CMK (cell line): ENCODE data around the gene PDE6B.

Source experiments
- DNase-seq: peaks from one replicate; pipeline ENCODE4 v3.0.0-alpha.2; 2010; ENCODE audit warnings: low read depth

The PDE6B gene

DNA sequence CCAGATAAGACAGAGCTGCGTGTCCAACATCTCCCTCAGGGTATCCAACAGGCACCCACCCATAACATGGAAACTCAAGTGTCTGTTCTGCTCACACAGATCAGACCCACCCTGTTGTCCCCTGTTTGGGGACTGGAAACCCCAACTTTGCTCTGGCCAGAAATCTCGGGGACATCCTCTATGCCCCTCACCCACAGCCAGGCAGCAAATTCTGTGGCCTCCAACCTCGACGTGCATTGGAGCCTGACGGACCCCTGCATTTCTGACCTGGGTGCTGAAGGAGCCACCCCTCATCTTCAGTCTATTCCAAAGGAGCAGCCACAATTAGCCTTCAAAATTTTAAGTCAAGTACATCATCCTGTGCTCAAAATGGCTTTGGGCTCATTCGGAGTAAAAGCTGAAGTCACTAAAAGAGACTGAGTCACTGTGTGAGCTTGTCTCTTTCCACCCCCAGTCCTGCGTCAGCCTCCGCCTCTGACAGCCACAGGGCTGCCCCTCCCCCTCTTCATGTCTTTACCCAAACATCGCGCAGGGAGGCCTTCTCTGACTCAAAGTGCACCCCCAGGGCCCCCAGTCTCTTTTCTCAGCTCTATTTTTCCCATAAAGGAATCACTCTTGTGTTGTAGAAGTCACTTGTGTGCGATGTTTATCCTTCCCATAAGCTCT is 24.4 kb upstream of the PDE6B start:
- DNase-seq: no peak

DNA sequence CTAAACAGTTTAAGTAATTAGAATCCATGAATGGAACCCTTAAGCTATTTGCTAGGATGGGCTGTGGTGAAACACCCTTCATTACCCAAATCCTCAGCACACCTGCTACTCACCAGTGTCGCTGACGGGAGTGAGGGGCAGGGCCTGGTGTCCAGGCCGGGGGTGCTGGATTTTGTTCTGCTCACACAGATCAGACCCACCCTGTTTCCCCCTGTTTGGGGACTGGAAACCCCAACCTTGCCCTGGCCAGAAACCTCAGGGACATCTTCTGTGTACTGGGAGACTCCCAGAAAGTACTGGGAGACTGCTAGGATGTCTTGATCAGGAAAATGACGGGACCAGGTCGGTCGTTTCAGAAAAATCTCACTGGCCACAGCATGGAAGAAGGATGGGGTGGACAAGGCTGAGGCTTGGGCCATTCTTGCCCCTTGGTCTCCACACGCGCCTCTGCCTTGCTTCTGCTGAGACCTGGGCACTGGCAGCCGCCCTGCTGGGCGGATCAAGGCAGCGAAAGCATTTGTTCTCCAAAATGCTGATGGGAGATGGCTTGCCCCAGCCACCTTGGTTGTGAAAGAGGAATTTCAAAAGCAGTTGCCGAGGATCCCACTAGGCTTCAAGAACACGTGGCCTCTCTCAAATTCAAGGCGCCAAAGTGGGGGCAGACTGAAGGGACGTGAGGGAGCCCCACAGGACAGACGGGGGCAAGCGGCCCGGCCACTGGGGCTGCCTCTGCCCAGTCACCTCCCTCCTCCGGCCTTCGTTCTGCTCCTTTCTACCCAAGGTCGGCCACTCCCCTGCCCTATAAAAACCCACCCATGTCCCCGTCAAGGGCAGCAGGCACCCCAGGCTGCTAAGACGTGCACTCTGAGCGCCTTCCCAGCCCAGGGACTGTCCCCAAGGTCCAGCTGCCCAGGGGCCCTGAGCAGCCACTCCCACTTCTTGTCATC is 23.5 kb upstream of the PDE6B start:
- DNase-seq: no peak

DNA sequence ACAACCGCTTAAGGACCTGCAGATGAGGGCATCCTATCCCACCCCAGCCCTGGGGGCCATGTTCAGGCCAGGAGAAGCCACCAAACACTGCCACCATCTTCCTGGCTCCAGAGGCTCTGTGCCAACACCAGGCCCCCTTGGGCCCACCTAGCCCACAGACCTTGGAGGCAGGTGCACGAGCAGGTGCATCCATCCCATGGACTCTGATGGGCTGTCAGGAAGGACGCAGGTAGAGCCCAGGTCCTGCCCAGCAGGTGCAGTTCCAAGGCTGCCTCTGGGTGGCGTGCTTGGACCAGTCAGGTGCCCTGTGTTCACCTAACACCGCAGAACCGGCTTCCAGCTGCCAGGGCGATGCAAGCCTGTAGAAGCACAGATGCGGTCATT is 22.8 kb upstream of the PDE6B start:
- DNase-seq: no peak

DNA sequence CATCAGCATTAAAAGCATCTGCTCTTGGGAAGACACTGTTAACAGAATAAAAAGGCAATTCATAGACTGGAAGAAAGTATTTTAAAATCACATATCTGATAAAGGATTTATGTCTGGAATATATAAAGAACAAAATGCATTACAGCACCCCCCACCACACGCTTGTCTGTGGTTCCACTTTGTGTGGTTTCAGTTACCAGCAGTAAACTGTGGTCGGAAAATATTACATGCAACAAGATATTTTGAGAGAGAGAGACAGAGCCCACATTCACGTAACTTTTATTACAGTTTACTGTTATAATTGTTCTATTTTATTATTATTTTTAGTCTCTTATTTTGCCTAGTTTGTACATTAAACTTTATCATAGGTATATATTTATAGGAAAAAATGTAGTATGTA is 21.2 kb upstream of the PDE6B start:
- no peak for DNase-seq

DNA sequence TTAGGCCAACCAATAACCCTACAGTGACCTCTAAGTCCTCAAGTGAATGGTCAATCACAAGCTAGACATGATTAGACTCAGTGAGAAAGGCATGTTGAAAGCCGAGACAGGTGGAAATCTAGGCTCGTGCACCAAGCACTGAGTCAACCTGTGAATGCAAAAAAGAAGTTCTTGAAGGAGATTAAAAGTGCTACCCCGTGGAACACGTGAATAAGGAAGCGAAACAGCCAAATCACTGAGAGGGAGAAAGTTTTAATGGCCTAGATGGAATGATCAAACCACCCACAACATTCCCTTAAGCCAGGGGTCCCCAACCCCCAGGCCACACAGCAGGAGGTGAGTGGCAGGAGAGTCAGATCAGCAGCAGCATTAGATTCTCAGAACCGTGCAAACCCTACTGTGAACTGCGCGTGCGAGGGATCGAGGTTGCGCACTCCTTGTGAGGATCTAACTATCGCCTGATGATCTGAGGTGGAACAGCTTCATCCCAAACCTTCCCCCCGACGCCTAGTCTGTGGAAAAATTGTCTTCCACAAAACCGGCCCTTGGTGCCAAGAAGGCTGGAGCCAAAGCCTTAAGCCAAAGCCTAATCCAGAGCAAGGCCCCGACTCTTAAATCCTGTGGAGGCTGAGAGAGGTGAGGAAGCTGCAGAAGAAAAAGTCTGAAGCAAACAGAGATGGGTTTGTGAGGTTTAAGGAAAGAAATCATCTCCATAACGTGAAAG is 19.5 kb upstream of the PDE6B start:
- DNase-seq: no peak

DNA sequence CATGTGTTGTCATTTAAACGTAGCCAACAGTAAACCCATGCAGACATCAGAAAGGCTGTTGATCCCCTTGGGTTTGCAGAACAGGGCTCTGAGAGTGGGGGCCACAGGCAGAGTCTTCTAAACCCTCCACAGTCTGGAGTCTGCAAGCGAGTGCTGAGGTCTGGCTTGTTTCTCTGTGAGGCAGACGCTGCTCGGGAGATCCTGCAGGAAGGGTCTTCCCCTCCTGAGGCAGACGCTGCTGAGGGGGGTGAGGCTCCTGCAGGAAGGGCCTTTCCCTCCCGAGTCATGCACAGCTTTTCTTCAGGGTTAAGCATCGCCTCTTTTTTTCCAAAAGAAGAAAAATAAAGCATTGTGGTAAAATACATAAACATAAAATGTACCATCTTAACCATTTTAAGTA is 17.1 kb upstream of the PDE6B start:
- DNase-seq: no peak

DNA sequence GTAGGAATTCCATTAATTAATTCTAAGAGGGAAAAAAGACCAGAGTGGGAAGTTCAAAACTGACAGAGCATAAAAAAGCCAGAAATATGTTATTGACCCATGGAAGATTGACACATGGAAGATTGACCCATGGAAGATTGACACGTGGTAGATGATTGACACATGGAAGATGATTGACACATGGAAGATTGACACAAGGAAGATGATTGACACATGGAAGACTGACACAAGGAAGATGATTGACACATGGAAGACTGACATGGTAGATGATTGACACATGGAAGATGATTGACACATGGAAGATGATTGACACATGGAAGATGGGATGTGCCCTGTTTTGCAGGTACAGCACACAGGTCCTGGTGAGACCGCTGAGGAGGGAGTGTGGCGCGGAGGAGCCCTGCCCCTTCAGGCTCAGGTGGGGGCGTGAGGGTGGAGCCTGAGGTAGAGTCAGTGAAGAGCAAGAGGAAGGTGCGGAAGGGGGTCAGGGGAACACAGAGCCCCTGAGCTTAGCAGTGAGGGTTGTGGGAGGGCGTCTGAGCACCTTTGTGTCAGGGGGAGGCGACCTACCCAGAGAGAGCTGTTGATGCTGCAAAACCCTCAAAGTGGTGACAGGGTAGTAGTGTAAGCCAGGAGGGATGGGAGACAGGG is 15.8 kb upstream of the PDE6B start:
- DNase-seq: no peak

DNA sequence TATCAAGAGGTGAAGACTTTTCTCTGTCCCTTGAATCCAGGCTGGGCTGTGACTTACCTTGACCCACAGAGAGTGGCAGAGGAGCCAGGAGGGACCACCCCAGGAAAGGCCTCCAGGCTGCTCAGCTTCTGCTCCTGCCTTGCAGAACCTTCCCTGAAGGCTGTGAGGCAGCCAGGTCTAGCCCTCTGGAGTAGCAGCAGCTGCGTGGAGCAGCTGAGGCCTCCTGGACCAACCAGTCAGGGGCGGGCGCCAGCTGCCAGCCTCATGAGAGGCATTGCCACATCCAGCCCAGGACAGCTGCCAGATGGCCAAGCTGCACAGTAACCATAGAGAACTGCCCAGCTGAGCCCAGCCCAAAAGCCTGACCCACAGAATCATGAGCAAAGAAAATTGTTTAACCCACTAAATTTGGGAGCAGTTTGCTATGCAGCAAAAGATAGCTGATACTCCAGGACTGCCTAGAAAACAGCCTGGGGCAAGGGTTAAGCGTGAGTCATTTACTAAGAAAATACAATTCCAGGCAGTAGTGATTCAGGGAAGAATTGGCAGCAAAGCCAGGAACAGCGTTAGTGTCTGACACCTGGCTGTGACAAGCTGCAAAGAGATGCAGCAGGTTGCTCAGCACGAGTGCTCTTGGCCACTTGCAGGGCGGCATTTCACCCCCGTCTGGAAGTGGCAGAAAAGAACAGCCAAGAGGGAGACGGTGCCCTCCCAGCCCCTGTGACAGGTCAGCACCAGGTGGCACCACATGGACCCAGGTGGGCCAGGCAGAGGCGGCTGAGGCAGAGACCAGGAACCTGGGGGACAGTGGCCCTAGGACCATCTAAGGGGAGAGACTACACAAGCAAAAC is 14.7 kb upstream of the PDE6B start:
- DNase-seq: no peak

DNA sequence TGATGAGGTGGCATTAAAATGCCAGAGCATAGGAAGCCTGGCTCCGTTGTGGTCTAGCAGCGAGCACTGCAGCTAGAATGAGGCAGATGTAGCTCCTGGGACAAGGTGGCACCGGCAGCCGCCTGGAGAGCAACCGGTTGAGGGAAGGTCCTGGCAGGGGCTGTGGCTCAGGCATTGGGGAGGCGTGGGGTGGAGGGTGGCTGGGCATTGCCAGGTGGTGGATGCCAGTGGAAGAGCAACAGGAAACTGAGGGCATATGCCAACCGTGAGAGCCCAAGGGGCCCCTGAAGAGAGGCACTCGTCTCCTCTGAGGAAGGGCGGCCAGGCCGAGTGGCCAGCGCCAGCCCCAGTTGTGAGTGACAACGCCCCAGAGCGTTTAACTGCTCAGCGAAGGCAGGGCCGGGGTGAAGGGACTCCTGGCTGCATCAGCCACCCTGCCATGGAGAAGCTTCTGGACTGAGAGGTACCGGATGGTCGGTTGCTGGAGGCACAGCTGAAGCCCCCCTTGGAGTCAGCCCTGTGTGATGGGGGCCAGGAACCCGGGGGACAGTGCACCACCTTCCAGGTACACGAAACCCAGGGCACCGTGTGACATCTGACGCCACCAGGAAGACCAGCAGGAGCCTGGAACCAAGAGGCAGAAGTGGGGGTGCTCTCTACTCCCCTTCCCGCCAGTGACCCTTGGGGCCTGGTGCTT is 13.2 kb upstream of the PDE6B start:
- no peak for DNase-seq

DNA sequence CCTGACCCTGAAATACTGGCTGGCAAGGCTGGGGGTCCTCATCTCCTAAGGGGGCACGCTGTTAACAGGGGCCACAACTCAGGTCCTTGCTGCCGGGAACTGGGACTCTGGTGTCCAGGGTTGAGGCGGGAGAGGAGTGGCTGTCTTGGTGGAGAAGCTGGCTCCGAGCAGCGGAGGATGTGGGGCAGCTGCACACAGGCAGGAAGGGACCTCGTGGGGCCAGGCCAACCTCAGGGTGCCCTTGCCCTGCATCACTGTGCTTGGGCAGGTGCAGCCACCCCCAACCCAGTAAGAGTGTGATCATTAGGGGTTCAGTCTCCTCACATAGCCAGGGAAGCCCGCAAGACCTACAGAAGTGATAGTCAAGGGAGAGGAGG is 12.6 kb upstream of the PDE6B start:
- DNase-seq: no peak

DNA sequence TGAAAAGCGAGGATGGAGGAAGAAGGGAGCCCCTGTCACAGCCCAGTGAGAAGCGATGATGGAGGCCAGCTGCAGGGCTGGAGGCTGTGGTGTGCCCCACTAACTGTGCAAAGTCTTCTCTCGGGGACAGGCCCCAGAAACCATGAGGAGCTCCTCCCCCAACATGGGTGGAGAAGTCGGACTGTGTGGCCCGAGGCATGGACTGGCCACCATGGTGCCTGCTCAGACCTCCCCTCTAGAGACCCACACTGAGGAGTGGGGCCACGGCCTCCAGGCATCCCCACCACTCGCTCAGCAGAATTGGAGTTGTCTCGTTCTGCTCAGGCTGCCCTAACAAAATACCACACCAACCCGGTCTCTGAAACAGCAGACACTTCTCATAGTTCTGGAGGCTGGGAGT is 12.2 kb upstream of the PDE6B start:
- DNase-seq: no peak

DNA sequence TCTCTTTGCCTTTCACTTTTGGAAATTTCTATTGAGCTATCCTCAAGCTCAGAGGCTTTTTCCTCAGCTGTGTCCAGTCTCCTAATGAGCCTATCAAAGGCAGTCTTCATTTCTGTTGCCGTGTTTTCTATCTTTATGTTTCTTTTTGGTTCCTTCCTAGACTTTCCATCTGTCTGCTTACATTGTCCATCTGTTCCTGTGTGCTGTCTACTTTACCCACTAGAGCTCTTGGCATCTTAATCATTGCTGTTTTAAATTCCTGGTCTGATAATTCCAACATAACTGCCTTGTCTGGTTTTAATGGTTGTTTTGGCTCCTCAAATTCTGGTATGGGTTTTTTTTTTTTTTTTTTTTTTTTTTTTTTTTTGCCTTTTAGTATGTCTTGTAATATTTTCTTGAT is 9.3 kb upstream of the PDE6B start:
- no peak for DNase-seq

DNA sequence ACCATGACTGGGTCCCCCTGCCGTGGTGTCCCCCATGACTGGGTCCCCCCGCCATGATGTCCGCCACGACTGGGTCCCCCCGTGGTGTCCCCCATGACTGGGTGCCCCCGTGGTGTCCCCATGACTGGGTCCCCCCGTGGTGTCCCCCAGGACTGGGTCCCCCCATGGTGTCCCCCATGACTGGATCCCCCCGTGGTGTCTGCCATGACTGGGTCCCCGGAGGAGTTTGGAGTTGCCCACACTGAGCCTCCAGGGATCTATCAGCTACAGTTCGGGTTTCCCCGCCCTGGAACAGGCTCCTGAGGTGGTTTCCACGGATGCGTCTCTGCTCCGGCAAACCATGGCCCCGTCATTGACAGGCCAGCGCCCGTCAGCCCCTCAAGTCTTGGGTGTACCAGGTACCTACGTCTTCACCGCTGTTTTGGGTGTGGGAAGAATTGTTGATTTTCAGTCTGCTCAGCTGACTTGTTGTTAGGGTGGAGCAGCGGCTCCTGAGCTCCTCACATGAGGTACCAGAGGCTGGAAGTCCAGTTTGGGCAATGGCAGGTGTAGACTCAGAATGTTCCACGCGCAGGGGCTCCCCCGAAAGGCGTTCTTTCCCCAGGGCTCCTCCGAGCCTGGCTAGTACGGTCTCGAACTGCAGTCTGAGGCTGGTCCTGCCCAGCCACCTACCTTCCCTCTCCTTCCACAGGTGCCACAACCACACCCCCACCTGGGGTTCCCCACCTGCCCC is 8.3 kb upstream of the PDE6B start:
- no peak for DNase-seq

DNA sequence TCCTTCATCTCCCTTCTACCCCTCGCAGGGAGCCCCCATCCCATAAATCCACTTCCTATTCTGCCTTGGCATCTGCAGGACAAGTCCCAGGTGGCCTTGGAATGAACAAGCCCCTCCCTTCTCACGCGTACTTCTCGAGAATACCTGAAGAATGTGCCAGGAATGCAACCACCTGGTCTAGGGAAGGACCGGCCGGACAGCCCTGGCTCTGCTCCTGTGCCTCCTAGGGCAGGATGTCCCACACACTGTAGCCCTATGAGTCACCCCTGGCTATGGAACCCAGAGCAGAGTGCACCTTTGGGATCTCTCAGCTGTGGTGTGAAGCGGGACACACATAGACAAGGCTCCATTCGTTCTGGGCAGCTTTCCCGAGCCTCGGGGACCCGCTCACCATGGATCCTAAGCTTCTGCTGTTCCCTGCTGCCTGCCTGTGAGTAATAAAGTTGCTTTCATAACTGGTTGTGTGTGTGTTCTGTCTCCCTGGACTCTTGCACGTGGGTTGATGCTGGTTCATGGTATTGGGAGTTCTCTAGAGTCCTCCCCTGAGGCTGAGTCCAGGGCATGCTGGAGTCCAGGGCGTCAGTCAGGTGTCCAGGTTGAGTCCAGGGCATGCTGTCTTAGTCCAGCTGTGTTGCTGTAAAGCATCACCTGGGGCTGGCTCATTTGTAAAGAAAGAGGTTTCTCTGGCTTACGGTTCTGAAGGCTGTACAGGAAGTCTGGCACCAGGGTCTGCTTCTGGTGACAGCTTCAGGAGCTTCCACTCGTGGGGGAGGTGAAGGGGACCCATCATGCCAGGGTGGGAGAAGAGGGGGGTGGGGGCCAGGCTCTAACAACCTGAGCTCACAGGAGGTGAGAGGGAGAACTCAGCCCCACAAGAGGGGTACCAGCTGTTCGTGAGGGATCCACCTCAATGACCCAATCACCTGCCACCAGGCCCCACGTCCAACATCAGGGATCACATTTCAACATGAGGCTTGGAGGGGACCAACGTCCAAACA is 7.4 kb upstream of the PDE6B start:
- DNase-seq: no peak

DNA sequence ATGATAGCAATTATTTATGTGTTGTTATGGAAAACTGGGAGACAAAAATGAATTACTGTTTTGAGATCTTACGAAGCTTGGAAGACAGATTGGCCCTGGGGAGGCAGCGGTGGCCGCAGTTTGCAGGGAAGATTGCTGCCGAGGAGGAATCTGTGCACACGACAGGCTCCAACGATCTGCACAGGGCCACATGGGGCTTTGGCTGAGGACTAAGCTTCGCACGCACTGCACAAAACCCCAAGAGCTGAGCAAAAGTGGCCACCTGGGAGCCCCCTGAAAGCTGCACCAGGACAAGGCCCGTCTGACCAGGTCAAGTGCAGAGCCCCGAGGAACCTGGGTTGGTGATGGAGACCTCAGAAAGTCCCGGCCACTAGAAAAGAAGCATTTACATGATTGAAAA is 5.2 kb upstream of the PDE6B start:
- no peak for DNase-seq

DNA sequence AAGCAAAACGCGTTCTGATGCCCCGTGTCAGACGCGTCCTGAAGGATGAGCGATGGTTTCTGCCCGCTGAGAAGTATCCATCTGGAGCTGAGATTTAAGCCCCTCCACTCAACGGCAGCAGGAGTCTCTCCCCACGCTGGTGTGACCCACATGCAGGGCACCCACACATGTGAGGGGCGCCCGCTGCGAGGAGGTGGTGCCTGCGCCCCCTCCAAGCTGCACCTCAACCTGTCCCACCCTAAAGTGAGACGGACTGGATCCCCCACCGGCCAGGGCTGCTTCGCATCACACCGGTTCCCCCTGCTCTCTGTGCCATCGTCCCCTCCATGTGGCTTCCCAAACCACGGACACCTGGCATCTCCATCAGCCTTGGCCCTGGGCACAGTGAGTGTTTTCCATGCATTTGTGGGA is 4.5 kb upstream of the PDE6B start:
- no peak for DNase-seq

DNA sequence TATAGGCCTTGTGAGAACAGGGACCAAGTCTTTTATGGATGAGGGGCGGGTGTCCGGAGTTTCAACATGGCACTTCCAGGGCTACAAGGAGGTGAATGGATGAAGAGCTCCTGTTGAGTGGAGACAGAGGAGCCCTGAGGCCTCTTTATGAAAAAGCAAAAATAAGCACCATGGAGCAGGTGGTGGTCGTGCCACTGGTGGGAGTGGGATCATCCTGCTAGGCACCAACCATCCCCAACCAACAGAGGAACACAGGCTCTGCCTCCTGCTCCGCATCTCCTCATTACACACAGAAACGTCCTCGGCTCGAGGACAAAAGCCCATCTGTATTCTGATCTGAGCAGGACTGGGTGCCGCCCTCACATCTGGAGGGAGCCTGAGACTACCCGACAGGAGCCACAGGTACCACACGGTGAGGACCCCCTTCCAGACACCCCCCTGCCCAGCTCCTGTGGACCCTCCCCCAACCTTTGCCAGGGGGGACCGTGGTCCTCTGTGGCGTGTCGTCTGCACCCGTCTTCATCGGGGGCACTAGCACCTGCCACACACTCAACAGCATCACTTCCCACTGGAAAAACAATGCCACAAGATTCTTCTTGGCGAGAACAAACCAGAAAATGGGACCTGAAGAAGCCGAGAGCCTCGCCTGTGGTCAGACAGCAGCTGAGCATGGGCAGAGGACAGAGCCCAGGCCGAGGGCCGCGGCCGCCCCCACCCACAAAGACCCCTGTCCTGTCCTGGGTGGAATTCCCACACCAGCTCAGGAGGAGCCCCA is 3.9 kb upstream of the PDE6B start:
- DNase-seq: no peak
